ENCODE results near the gene C1orf87. TPM values are rescaled to one million over a fixed set of nuclear protein-coding genes. Genes with fewer than 3 reads are reported as not detected.

C1orf87 gene
- total RNA-seq, 2 donors from 2014 or later, result not detected

- no peaks in the 10 kb centered on the region for H3K36me3 ChIP-seq (ENCODE audit: control insufficient read depth, insufficient read depth, low read length)
- no peak for TF ChIP-seq CTCF (conservative IDR thresholded peaks at IDR 0.05)
- Mint-ChIP-seq H3K27ac (no peak overlapping the region), H3K36me3 (ENCODE audit: low read depth) (no peaks in the 10 kb centered on the region), H3K9me3 (no peaks in the 10 kb centered on the region), H3K4me1 (no peaks in the 10 kb centered on the region), H3K4me3 (no peak overlapping the region), H3K27me3 (ENCODE audit: insufficient read depth) (peaks cover 24% of the 10 kb centered on the region)
- no peaks in the 10 kb centered on the region for H3K4me1 ChIP-seq (ENCODE audit: control insufficient read depth, insufficient read depth, low read length)
- H3K4me3 ChIP-seq (ENCODE audit: low read length), result no peak overlapping the region
- H3K27me3 ChIP-seq (ENCODE audit: control insufficient read depth, insufficient read depth, low read length, poor library complexity, severe bottlenecking), result peaks cover 23% of the 10 kb centered on the region
- H3K27ac ChIP-seq (ENCODE audit: low read depth, low read length), result no peak overlapping the region
- no peak for DNase-seq
- no peak overlapping the region for H3K9ac ChIP-seq (ENCODE audit: extremely low read depth, low read length, poor library complexity, severe bottlenecking)
- no peaks in the 10 kb centered on the region for H3K9me3 ChIP-seq (ENCODE audit: control insufficient read depth, low read length)
- 85% methylated on average over 1 of the region's 1 CpG; no CpG with 5 or more reads in 1 of the 2 experiments for WGBS, 2 experiments (ENCODE audit: insufficient coverage in 1 of 2, insufficient read length in 1 of 2)
Observed at GRCh38 chr1:60068393-60069045, 5.1 kb downstream of the C1orf87 start.

- H3K27ac ChIP-seq (ENCODE audit: low read depth, low read length), result no peak overlapping the region
- Mint-ChIP-seq H3K36me3 (ENCODE audit: low read depth) (no peaks in the 10 kb centered on the region), H3K27ac (no peak overlapping the region), H3K4me1 (no peaks in the 10 kb centered on the region), H3K27me3 (ENCODE audit: insufficient read depth) (no peaks in the 10 kb centered on the region), H3K4me3 (no peak overlapping the region), H3K9me3 (no peaks in the 10 kb centered on the region)
- H3K9me3 ChIP-seq (ENCODE audit: control insufficient read depth, low read length), result no peaks in the 10 kb centered on the region
- H3K27me3 ChIP-seq (ENCODE audit: control insufficient read depth, insufficient read depth, low read length, poor library complexity, severe bottlenecking), result no peaks in the 10 kb centered on the region
- DNase-seq, result no peak
- no peak overlapping the region for H3K4me3 ChIP-seq (ENCODE audit: low read length)
- H3K36me3 ChIP-seq (ENCODE audit: control insufficient read depth, insufficient read depth, low read length), result no peaks in the 10 kb centered on the region
- H3K4me1 ChIP-seq (ENCODE audit: control insufficient read depth, insufficient read depth, low read length), result no peaks in the 10 kb centered on the region
- WGBS, 2 experiments (ENCODE audit: insufficient coverage in 1 of 2, insufficient read length in 1 of 2), result 85% methylated on average over 1 of the region's 1 CpG; no CpG with 5 or more reads in 1 of the 2 experiments
- no peak overlapping the region for H3K9ac ChIP-seq (ENCODE audit: extremely low read depth, low read length, poor library complexity, severe bottlenecking)
- no peak for TF ChIP-seq CTCF (conservative IDR thresholded peaks at IDR 0.05)
Observed at GRCh38 chr1:60066001-60066400, 7.6 kb downstream of the C1orf87 start.

- no peak overlapping the region for H3K4me3 ChIP-seq (ENCODE audit: low read length)
- H3K4me1 ChIP-seq (ENCODE audit: control insufficient read depth, insufficient read depth, low read length), result no peaks in the 10 kb centered on the region
- Mint-ChIP-seq H3K9me3 (no peaks in the 10 kb centered on the region), H3K27ac (no peak overlapping the region), H3K4me1 (no peaks in the 10 kb centered on the region), H3K27me3 (ENCODE audit: insufficient read depth) (no peaks in the 10 kb centered on the region), H3K4me3 (no peak overlapping the region), H3K36me3 (ENCODE audit: low read depth) (no peaks in the 10 kb centered on the region)
- H3K27me3 ChIP-seq (ENCODE audit: control insufficient read depth, insufficient read depth, low read length, poor library complexity, severe bottlenecking), result no peaks in the 10 kb centered on the region
- no peaks in the 10 kb centered on the region for H3K9me3 ChIP-seq (ENCODE audit: control insufficient read depth, low read length)
- H3K27ac ChIP-seq (ENCODE audit: low read depth, low read length), result no peak overlapping the region
- no peaks in the 10 kb centered on the region for H3K36me3 ChIP-seq (ENCODE audit: control insufficient read depth, insufficient read depth, low read length)
- 88 to 100% methylated on average over 2 of the region's 2 CpGs for WGBS, 2 experiments (ENCODE audit: insufficient coverage in 1 of 2, insufficient read length in 1 of 2)
- TF ChIP-seq CTCF (conservative IDR thresholded peaks at IDR 0.05), result no peak
- no peak overlapping the region for H3K9ac ChIP-seq (ENCODE audit: extremely low read depth, low read length, poor library complexity, severe bottlenecking)
- DNase-seq, result no peak
Observed at GRCh38 chr1:60065199-60065598, 8.4 kb downstream of the C1orf87 start.

Data from endodermal cell (in vitro differentiated cells).